Cardiac fibroblast (primary cell): ENCODE data around the gene C1orf94.

ENCODE experiments used
- DNase-seq, 2 donors: peaks; one replicate each; pipeline versions ENCODE4 v3.0.0 to v3.0.0-alpha.2; 2010; ENCODE audit warnings: low read depth in 2 of 2
- H3K4me3 ChIP-seq, 2 donors: replicated peaks in 1 of 2; 1 replicate in 1 of 2; 2 replicates in 1 of 2; pipeline ENCODE4 v1.5.1; 2011; ENCODE audit warnings: low read depth in 2 of 2, low read length in 2 of 2, mild to moderate bottlenecking in 2 of 2, moderate library complexity in 1 of 2
- TF ChIP-seq, protein P1 (sequence below): IDR thresholded peaks from one replicate; pipeline ENCODE4 v1.5.1; 2011; ENCODE audit warnings: low read depth, mild to moderate bottlenecking, low read length, inconsistent platforms

C1orf94 gene

DNA sequence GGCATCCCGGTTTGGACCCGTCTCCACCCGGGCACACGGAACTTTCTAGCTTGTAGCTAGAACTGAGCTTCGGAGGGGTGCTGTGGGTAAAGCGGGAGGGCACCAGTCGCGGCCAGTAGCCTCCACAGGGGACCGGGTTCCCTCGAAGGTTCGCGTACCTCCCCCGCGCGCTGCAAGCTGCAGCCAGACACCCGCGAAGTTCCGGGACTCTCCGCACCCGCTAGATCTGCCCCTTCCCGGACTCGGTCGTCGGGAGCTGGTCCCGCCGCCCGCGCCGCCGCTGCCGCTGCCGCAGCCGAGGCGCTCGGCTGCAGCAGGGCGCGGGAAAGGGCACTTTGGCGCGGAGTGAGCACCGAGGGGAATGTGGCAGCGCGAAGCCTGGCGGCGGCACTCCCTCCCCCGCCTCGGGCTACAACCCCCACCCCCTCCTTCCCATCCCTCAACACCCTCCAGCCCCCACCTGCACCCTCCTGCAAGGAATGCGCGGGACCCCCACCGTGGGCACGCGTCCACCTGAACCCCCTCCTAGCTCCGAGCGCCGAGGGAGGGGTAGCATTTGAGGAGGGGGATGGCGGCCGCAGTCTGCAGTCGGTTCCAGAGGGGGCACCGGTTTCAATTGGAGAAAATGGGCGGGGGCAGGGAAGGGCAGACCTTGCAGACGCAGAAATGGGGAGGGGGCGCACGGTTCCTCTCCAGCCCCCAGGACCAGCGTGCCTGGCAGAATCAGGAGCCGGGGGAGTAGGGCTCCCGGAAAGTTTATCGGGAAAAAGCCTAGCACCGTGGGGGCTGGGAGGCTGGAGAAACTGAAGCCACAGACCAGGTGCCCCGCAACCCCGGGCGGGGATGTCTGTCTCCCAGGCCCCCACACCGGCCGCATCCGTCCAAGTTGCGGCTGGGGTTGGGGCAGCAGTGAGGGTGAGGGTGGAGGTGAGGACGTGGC, 12.6 kb upstream of the C1orf94 start:
- DNase-seq: peak in 1 of 2 donors; percentile 0
- H3K4me3 ChIP-seq: peak overlapping the region; percentile 24 to 36
- TF ChIP-seq, protein P1, sequence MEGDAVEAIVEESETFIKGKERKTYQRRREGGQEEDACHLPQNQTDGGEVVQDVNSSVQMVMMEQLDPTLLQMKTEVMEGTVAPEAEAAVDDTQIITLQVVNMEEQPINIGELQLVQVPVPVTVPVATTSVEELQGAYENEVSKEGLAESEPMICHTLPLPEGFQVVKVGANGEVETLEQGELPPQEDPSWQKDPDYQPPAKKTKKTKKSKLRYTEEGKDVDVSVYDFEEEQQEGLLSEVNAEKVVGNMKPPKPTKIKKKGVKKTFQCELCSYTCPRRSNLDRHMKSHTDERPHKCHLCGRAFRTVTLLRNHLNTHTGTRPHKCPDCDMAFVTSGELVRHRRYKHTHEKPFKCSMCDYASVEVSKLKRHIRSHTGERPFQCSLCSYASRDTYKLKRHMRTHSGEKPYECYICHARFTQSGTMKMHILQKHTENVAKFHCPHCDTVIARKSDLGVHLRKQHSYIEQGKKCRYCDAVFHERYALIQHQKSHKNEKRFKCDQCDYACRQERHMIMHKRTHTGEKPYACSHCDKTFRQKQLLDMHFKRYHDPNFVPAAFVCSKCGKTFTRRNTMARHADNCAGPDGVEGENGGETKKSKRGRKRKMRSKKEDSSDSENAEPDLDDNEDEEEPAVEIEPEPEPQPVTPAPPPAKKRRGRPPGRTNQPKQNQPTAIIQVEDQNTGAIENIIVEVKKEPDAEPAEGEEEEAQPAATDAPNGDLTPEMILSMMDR: no peak

DNA sequence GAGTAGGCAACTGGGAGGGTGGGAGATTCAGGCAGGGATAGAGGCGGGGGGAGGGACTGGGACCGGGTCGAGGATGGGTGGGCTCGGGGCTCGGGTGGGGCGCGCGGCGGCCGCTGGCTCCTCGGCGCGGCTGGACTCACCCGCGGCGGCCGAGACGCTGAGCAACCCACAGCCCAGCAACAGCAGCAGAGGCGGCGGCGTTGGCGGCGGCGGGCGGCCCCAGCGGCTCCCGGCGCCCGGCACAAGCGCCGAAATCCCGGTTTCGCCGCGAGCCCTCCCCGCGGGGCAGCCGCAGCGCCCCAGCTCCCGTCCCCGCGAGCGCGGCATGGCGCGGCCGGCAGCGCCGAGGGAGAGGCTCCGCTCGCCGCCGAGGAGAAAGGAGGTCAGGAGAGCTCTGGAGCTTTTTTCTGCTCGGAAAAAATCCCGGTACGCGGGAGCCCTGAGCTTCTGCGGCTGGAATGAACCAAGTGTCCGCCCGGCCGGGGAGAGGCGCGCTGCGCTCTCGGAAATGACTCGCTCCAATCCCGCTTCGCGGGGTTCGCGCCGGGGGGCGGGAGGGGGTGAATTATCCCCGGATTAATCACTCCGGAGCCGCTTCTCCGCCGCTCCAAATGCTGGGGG, 11.8 kb upstream of the C1orf94 start, which contains the start of gene CSMD2:
Gene CSMD2 (minus strand): TSS at position 460 of the 621 bp plus-strand sequence. CDS start 133 bp downstream, at position 327.
- TF ChIP-seq, protein P1: no peak
- peak within 1 kb of the TSS; percentile 21 to 23 for H3K4me3 ChIP-seq
- peak; percentile 32 to 53 for DNase-seq

DNA sequence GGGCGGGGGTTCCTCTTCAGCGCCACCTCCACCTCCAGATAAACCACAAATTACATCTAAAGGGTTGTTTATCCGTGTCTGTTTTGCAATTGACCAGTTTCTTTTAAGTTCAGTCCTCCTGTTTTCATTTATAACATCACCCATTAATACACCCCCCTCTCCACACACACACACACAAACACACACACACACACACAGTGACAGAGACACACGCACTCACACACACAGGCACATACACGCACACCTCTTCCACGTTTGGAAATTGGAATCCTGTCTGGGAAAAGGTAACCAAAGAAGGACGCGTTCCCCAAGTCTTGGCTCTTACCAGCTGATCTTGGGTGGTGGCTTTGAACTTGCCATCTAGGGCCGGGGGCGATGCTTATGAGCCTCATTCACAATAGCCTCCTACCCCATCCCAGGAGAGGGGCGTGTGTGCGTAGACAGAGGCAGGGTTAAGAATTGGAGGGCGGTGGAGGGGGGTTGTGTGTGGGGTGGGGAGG, 11.2 kb upstream of the C1orf94 start:
- TF ChIP-seq, protein P1: no peak
- peak overlapping the region in 1 of 2 donors; percentile 15 for H3K4me3 ChIP-seq
- peak in 1 of 2 donors; percentile 1 for DNase-seq

DNA sequence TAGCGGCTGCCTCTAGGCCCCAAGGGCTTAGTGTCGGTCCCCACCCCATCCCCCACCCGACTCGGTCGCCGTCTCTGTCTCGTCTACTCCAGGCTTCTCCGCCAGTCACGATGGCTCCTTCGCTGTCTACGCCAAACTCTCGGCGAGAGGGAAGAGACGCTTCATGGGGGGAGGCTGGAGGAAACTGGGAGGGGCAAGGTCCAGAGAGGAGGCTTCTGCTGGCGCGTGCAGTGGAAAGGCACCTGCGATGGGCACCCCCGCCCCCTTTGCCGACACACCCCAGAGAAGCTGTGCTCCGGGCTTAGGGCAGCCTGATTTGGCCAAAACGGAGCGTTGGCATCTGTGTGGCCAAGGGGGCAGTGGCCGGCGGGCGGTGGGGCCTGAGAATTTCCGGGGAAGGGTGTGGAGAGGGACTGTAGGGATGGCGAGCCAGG, 10.5 kb upstream of the C1orf94 start:
- no peak for DNase-seq
- TF ChIP-seq, protein P1: no peak

DNA sequence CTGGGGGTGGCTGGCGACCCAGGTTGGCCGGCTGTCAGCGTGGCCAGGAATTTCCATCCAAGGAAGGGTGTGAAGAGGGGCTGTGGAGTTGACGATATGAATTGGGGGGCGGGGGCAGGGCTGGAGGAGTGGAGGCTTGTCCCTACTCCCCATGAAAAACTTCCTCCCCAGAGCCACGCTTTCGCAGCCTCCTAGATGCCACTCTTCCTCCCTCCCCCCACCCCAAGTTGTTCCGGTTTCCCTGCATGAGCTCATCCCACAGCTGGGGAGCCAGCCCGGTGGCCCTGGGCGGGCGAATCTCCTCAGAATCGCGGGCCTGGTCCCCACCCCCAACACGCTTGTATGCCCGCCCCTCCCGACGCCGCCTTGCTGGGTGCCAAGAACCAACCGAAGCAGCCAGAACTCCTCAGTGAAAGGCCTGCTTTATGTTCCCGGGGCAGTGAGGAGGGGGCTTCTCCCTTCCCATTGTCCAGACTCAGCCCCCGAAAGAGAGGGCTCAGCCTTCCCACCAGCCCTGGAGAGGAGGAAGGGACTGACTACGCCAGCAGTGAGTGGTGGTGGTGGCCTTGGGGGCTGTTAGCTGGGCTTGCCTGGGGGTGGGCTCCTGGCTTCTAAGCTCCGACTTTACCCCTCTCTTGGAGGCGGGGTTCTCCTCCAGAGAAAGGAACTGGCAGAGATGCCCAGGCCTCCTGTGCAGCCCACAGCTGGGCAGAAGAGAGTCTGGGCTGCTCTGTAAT, 9.9 kb upstream of the C1orf94 start:
- DNase-seq: no peak
- no peak overlapping the region for H3K4me3 ChIP-seq
- TF ChIP-seq, protein P1: no peak

More for the DNA sequence above, 10.5 kb upstream of the C1orf94 start:
- H3K4me3 ChIP-seq: no peak overlapping the region

DNA sequence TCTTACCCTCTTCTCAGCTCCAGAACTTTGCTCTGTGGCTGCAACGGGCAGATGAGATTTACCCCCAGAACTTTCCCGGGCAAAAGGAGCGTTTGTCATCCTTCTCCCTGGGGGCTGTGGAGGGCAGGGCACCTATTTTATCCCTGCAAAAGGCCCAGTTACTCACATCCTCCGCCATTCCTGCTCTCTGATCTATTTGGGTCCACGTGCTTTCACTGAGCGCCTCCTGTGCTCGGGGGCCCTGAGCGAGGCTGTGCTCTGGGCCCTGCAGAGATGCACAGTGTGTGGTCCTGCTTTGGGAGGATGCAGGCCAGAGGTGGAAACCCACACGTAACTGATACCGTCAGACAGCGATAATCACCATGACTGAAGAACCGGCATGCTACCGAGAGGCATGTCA, 9.3 kb upstream of the C1orf94 start:
- no peak for DNase-seq
- TF ChIP-seq, protein P1: no peak
- H3K4me3 ChIP-seq: no peak overlapping the region
